Measurements from ENCODE around the gene SELENBP1.

Gene SELENBP1

GRCh38 chr1:151344291-151344690 lies 28.2 kb downstream of the SELENBP1 start:
- DNase-seq (ENCODE audit: low read depth, low spot score): no peak

GRCh38 chr1:151343587-151343986 lies 28.9 kb downstream of the SELENBP1 start:
- no peak for DNase-seq (ENCODE audit: low read depth, low spot score)

- DNase-seq (ENCODE audit: low read depth, low spot score): no peak
Measured at GRCh38 chr1:151342569-151342968, 29.9 kb downstream of the SELENBP1 start.

GRCh38 chr1:151342021-151342420 lies 30.5 kb downstream of the SELENBP1 start:
- no peak for DNase-seq (ENCODE audit: low read depth, low spot score)

- DNase-seq (ENCODE audit: low read depth, low spot score): peak; percentile 30
Measured at GRCh38 chr1:151340870-151341754, 31.4 kb downstream of the SELENBP1 start.

GRCh38 chr1:151336556-151336955 lies 35.9 kb downstream of the SELENBP1 start:
- no peak for DNase-seq (ENCODE audit: low read depth, low spot score)

GRCh38 chr1:151334822-151335221 lies 37.7 kb downstream of the SELENBP1 start:
- no peak for DNase-seq (ENCODE audit: low read depth, low spot score)

- no peak for DNase-seq (ENCODE audit: low read depth, low spot score)
Measured at GRCh38 chr1:151327903-151328674, 44.4 kb downstream of the SELENBP1 start.

GRCh38 chr1:151327223-151327902 lies 45.1 kb downstream of the SELENBP1 start, which contains the start of gene PI4KB:
Gene PI4KB, minus strand, starts transcription at chr1:151327416. Its CDS starts 10,935 bp downstream, at chr1:151316481.
- peak; percentile 79 for DNase-seq (ENCODE audit: low read depth, low spot score)

- DNase-seq (ENCODE audit: low read depth, low spot score): no peak
Measured at GRCh38 chr1:151326619-151327222, 45.8 kb downstream of the SELENBP1 start.

GRCh38 chr1:151325646-151326429 lies 46.7 kb downstream of the SELENBP1 start:
- no peak for DNase-seq (ENCODE audit: low read depth, low spot score)

- no peak for DNase-seq (ENCODE audit: low read depth, low spot score)
Measured at GRCh38 chr1:151325231-151325630, 47.3 kb downstream of the SELENBP1 start.

GRCh38 chr1:151324390-151324930 lies 48.0 kb downstream of the SELENBP1 start:
- DNase-seq (ENCODE audit: low read depth, low spot score): no peak

GRCh38 chr1:151318975-151319374 lies 53.5 kb downstream of the SELENBP1 start:
- DNase-seq (ENCODE audit: low read depth, low spot score): no peak

- DNase-seq (ENCODE audit: low read depth, low spot score): no peak
Measured at GRCh38 chr1:151315565-151316235, 56.8 kb downstream of the SELENBP1 start.
